Thoracic aorta (tissue), 2 donors: Measurements from ENCODE around the gene CFAP43. TPM values are rescaled to one million over a fixed set of nuclear protein-coding genes. Genes with fewer than 3 reads are reported as not detected.

Experiments used
- ATAC-seq: fragments of 150-250 bp; one replicate; pipeline ENCODE4 v1.8.0; 2017; ENCODE audit warnings: low read depth; ENCODE audit not compliant: insufficient number of reproducible peaks, low FRiP score
- DNase-seq: peaks from one replicate; pipeline ENCODE4 v3.0.0-alpha.2; 2020; ENCODE audit warnings: low spot score
- H3K27ac ChIP-seq, 2 donors: fragments of 200-600 bp; sonication (generic); 1 replicate in 1 of 2; 2 replicates in 1 of 2; pipeline ENCODE4 v1.5.1; 2016; ENCODE audit warnings: mild to moderate bottlenecking in 2 of 2, moderate library complexity in 2 of 2
- H3K27me3 ChIP-seq: fragments of 200-600 bp; sonication (generic); replicated peaks from 2 replicates; pipeline ENCODE4 v1.6.0; 2016; ENCODE audit warnings: mild to moderate bottlenecking; ENCODE audit not compliant: insufficient read depth
- H3K36me3 ChIP-seq: fragments of 200-600 bp; sonication (generic); one replicate; pipeline ENCODE4 v1.5.1; 2016
- H3K4me1 ChIP-seq, 2 donors: fragments of 200-600 bp; sonication (generic); 1 replicate in 1 of 2; 2 replicates in 1 of 2; pipeline versions ENCODE4 v1.5.1 to v1.6.0; 2016; ENCODE audit warnings: low read depth in 2 of 2, mild to moderate bottlenecking in 1 of 2; ENCODE audit not compliant: control insufficient read depth in 1 of 2
- H3K4me3 ChIP-seq: fragments of 200-600 bp; sonication (generic); 2 replicates; pipeline ENCODE4 v1.5.1; 2016; ENCODE audit warnings: mild to moderate bottlenecking
- H3K9me3 ChIP-seq: fragments of 200-600 bp; sonication (generic); 2 replicates; pipeline ENCODE4 v1.5.1; 2016
- total RNA-seq, 2 donors: library from RNA; depleted of rRNA; stranded (reverse); fragments of >200 nt; gene quantifications; one replicate each; pipeline versions ENCODE4 v1.1.0 to v1.2.3, GENCODE V29; 2016
- TF ChIP-seq, protein P1 (sequence below): fragments of 200-600 bp; sonication (generic); IDR thresholded peaks from one replicate; pipeline ENCODE4 v1.5.1; 2019; ENCODE audit warnings: antibody characterized with exemption

Gene CFAP43
- total RNA-seq, 2 donors from 2014 or later, result 0.85 TPM; not detected in 1

DNA sequence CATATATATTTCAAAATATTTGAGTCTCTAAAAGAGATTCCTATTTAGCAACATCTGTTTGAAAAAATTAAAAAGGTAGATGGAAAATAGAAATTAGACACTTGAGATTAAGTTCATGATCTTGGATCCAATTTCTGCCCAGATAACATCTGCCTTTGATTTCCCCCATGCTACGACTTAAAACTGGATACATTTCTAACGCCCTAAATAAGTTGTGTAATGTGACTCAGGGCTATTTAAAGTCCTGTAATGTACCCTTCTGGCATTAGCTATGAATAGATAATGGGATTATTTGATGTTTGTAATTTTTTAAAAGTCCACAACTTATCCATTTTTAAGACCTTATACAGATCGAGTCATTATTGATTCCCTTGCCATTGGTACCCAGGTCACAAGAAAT lies 23.4 kb downstream of the CFAP43 start:
- H3K4me1 ChIP-seq, result no peaks in the 10 kb centered on the region
- no peak overlapping the region for H3K4me3 ChIP-seq
- TF ChIP-seq, protein P1, sequence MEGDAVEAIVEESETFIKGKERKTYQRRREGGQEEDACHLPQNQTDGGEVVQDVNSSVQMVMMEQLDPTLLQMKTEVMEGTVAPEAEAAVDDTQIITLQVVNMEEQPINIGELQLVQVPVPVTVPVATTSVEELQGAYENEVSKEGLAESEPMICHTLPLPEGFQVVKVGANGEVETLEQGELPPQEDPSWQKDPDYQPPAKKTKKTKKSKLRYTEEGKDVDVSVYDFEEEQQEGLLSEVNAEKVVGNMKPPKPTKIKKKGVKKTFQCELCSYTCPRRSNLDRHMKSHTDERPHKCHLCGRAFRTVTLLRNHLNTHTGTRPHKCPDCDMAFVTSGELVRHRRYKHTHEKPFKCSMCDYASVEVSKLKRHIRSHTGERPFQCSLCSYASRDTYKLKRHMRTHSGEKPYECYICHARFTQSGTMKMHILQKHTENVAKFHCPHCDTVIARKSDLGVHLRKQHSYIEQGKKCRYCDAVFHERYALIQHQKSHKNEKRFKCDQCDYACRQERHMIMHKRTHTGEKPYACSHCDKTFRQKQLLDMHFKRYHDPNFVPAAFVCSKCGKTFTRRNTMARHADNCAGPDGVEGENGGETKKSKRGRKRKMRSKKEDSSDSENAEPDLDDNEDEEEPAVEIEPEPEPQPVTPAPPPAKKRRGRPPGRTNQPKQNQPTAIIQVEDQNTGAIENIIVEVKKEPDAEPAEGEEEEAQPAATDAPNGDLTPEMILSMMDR, result no peak

DNA sequence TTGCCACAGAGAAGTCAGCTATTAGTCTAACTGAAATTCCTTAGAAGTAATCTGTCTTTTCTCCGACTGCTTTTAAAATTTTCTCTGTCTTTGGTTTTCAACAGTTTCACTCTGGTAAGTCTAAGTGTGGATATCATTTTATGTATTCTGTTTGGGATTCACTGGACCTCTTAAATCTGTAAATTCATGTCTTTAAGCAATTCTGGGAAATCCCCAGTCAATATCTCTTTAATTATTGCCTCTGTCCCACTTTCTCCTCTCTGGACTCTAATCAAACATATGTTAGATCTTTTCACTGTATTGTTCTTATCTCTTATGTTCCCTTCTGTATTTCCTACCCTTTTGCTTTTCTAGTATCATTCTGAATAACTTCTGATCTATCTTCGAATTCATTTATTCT lies 29.9 kb downstream of the CFAP43 start:
- TF ChIP-seq, protein P1, result no peak
- ATAC-seq, result no peak
- DNase-seq, result no peak
- Histone ChIP-seq H3K27me3 (no peaks in the 10 kb centered on the region), H3K4me1 (no peaks in the 10 kb centered on the region), H3K36me3 (no peaks in the 10 kb centered on the region), H3K27ac (no peak overlapping the region), H3K4me3 (no peak overlapping the region), H3K9me3 (no peaks in the 10 kb centered on the region)

More for the DNA sequence above, 23.4 kb downstream of the CFAP43 start:
- H3K9me3 ChIP-seq, result no peaks in the 10 kb centered on the region
- H3K27me3 ChIP-seq, result no peaks in the 10 kb centered on the region
- ATAC-seq, result no peak
- H3K36me3 ChIP-seq, result no peaks in the 10 kb centered on the region
- no peak for DNase-seq
- no peak overlapping the region for H3K27ac ChIP-seq

DNA sequence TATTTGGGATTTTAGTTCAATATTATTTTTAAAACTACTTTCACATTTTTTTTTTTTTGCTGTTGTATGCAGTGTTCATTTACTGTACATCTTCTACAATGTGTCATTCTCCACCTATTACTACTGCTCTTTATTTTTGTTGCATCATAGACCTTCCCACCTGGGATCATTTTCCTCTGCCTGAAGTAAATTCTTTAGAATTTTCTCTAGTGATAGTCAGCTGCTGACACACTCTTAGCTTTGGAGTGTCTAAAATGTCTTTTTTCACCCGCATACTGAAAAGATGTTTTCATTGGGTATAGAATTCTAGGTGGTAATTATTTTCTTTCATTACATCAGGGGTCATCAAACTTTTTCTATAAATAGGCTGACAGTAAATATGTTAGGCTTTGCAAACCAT lies 30.5 kb downstream of the CFAP43 start:
- no peak for ATAC-seq

DNA sequence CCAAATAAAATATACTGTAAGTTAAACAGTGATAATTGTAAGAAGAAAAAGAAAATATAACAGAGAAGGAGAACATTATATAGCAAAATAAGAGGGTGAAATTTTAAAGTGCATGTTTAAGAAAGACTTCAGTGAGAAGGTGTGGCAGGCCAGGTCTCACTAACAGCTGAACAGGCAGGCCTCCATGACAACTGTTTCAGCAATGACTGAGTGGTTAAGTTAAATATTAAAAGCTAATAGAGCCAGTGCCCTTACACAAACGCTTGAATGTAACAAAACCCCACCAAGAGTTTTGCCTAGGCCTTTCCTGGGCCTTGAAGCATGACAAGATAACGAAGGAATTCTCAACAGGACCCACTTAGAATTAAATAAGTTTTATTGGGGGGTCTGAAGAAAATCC lies 32.6 kb downstream of the CFAP43 start:
- no peak for DNase-seq
- Histone ChIP-seq H3K4me1 (no peaks in the 10 kb centered on the region), H3K27ac (no peak overlapping the region), H3K9me3 (no peaks in the 10 kb centered on the region), H3K36me3 (no peaks in the 10 kb centered on the region), H3K4me3 (no peak overlapping the region), H3K27me3 (no peaks in the 10 kb centered on the region)
- ATAC-seq, result no peak
- TF ChIP-seq, protein P1, result no peak

More for the DNA sequence above, 30.5 kb downstream of the CFAP43 start:
- Histone ChIP-seq H3K4me1 (no peaks in the 10 kb centered on the region), H3K27me3 (no peaks in the 10 kb centered on the region), H3K9me3 (no peaks in the 10 kb centered on the region), H3K36me3 (no peaks in the 10 kb centered on the region), H3K4me3 (no peak overlapping the region), H3K27ac (no peak overlapping the region)
- no peak for DNase-seq
- TF ChIP-seq, protein P1, result no peak

DNA sequence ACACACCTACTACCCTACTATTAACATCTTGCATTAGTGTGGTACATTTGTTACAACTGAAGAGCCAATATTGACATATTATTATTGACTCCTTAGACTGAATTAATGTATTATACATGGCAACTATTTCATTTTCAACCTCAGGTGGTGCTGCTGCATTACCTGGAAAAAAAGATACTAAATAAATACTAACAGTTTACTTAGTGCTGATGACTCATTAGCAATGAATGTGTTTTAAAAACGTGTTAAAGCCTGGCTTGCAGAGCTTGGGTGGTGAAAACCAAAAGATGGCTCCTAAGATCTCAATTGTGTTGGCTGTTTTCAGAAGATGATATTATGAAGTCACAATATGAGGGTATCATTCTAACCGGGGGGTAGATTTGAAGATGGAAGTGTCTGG lies 34.8 kb downstream of the CFAP43 start:
- DNase-seq, result no peak
- Histone ChIP-seq H3K9me3 (no peaks in the 10 kb centered on the region), H3K4me1 (no peaks in the 10 kb centered on the region), H3K27ac (no peak overlapping the region), H3K4me3 (no peak overlapping the region), H3K36me3 (no peaks in the 10 kb centered on the region), H3K27me3 (no peaks in the 10 kb centered on the region)
- ATAC-seq, result no peak
- TF ChIP-seq, protein P1, result no peak
